SK-N-SH (cell line): ENCODE data around the gene CEBPB. TPM values are rescaled to one million over a fixed set of nuclear protein-coding genes. Genes with fewer than 3 reads are reported as not detected.

Experiments
- POLR2AphosphoS5 ChIP-seq: IDR thresholded peaks from 2 replicates; pipeline ENCODE4 v1.6.1; 2012; ENCODE audit warnings: low read depth, low read length
- USF2 ChIP-seq: fragments of 150-350 bp; IDR thresholded peaks from 2 replicates; pipeline ENCODE4 v1.6.1; 2017; ENCODE audit warnings: antibody characterized with exemption, low read length, low read depth, borderline replicate concordance
- polyA plus RNA-seq, 3 experiments: library from polyadenylated mRNA; depleted of rRNA; stranded (reverse); fragments of >200 nt; gene quantifications; 2 replicates each; pipeline ENCODE4 v1.2.3, GENCODE V29; 2012

The CEBPB gene
- polyA plus RNA-seq, 1 of the 3 experiments (the other 2 are of a cell fraction) = 14.7 TPM

- TF ChIP-seq USF2 (no peak), POLR2AphosphoS5 (no peak)
Measured at GRCh38 chr20:50242178-50242514, 51.5 kb downstream of the CEBPB start (continued).

Other genes starting within 250 kb of the CEBPB start
- 3.7 and 6.2 TPM in 2 replicates for gene SNAI1, start 207.8 kb upstream of the CEBPB start, polyA plus RNA-seq (2012; rRNA removed)
- 99.7 and 100 TPM in 2 replicates for gene UBE2V1, start 77.7 kb upstream of the CEBPB start, polyA plus RNA-seq (2012; rRNA removed)
- gene PEDS1, start 37.1 kb upstream of the CEBPB start, polyA plus RNA-seq (2012; rRNA removed) = 18.3 and 18.4 TPM in 2 replicates